ENCODE measurements around the gene VENTX. TPM values are rescaled to one million over a fixed set of nuclear protein-coding genes. Genes with fewer than 3 reads are reported as not detected.

The VENTX gene
- polyA plus RNA-seq, 3 donors, result 1.4 to 56.0 (median 1.6) TPM

- Histone ChIP-seq H3K4me3 (replicated peaks in 1 of 3; ENCODE audit: low read depth in 2 of 3, low read length in 3 of 3) (no peak overlapping the region), H4K20me1 (ENCODE audit: insufficient read depth, low read length) (no peaks in the 10 kb centered on the region), H3K79me2 (ENCODE audit: insufficient read depth, low read length) (no peaks in the 10 kb centered on the region), H3K9ac (ENCODE audit: insufficient read depth, low read length, poor library complexity, severe bottlenecking) (no peak overlapping the region), H3K4me1 (ENCODE audit: control insufficient read depth in 1 of 2, insufficient read depth in 2 of 2, low read length in 2 of 2) (no peaks in the 10 kb centered on the region), H3K27ac (ENCODE audit: low read depth in 1 of 2, low read length in 2 of 2) (no peak overlapping the region), H3K27me3 (ENCODE audit: control insufficient read depth in 2 of 2, insufficient read depth in 2 of 2, low read length in 2 of 2) (no peaks in the 10 kb centered on the region), H3K36me3 (replicated peaks in 1 of 2; ENCODE audit: control insufficient read depth in 1 of 2, insufficient read depth in 2 of 2, low read length in 2 of 2) (no peaks in the 10 kb centered on the region), H3K4me2 (replicated peaks; ENCODE audit: extremely low read depth, low read length, poor library complexity, severe bottlenecking) (no peak overlapping the region), H3K9me3 (replicated peaks in 1 of 2; ENCODE audit: control insufficient read depth in 1 of 2, insufficient read depth in 1 of 2, low read length in 2 of 2) (no peaks in the 10 kb centered on the region), H2AFZ (ENCODE audit: insufficient read depth, low read depth, low read length, poor library complexity, severe bottlenecking) (no peak overlapping the region)
- H3K27me3 Mint-ChIP-seq (ENCODE audit: low read depth in 3 of 3), result peaks cover 4 to 22% (median 11%) of the 10 kb centered on the region in 3 donors
- no peak overlapping the region for H3K4me3 Mint-ChIP-seq
- TF ChIP-seq CTCF (IDR thresholded peaks at IDR 0.05), result no peak
- no peaks in the 10 kb centered on the region for H3K36me3 Mint-ChIP-seq
- peak overlapping the region in 1 of 7 donors; percentile 57 for H3K27ac Mint-ChIP-seq
- peaks cover 0 to 12% (median 5%) of the 10 kb centered on the region in 7 donors for H3K9me3 Mint-ChIP-seq
- no peaks in the 10 kb centered on the region for H3K4me1 Mint-ChIP-seq
- DNase-seq, result no peak
- intact Hi-C loops (cut with micrococcal nuclease), result no loop called here
- 86% methylated on average over 23 of the region's 24 CpGs for WGBS (ENCODE audit: insufficient coverage)
Measured at GRCh38 chr10:133196221-133196915, 41.3 kb upstream of the VENTX start.

GRCh38 chr10:133196936-133197758 is 40.5 kb upstream of the VENTX start:
- no peak for DNase-seq
- Mint-ChIP-seq H3K36me3 (no peaks in the 10 kb centered on the region), H3K27ac (no peak overlapping the region), H3K4me3 (no peak overlapping the region), H3K9me3 (peaks cover 0 to 12% (median 3%) of the 10 kb centered on the region in 7 donors), H3K27me3 (ENCODE audit: low read depth in 3 of 3) (peaks cover 4 to 17% (median 11%) of the 10 kb centered on the region in 3 donors), H3K4me1 (no peaks in the 10 kb centered on the region)
- no peak overlapping the region for H3K4me3 ChIP-seq (replicated peaks in 1 of 3; ENCODE audit: low read depth in 2 of 3, low read length in 3 of 3)
- no peaks in the 10 kb centered on the region for H3K4me1 ChIP-seq (ENCODE audit: control insufficient read depth in 1 of 2, insufficient read depth in 2 of 2, low read length in 2 of 2)
- no peaks in the 10 kb centered on the region for H3K9me3 ChIP-seq (replicated peaks in 1 of 2; ENCODE audit: control insufficient read depth in 1 of 2, insufficient read depth in 1 of 2, low read length in 2 of 2)
- H4K20me1 ChIP-seq (ENCODE audit: insufficient read depth, low read length), result no peaks in the 10 kb centered on the region
- no peak for TF ChIP-seq CTCF (IDR thresholded peaks at IDR 0.05)
- no peaks in the 10 kb centered on the region for H3K27me3 ChIP-seq (ENCODE audit: control insufficient read depth in 2 of 2, insufficient read depth in 2 of 2, low read length in 2 of 2)
- intact Hi-C loops (cut with micrococcal nuclease), result no loop called here
- H3K4me2 ChIP-seq (replicated peaks; ENCODE audit: extremely low read depth, low read length, poor library complexity, severe bottlenecking), result no peak overlapping the region
- WGBS (ENCODE audit: insufficient coverage), result 90% methylated on average over 31 of the region's 40 CpGs
- no peaks in the 10 kb centered on the region for H3K36me3 ChIP-seq (replicated peaks in 1 of 2; ENCODE audit: control insufficient read depth in 1 of 2, insufficient read depth in 2 of 2, low read length in 2 of 2)
- no peaks in the 10 kb centered on the region for H3K79me2 ChIP-seq (ENCODE audit: insufficient read depth, low read length)
- no peak overlapping the region for H3K9ac ChIP-seq (ENCODE audit: insufficient read depth, low read length, poor library complexity, severe bottlenecking)
- H2AFZ ChIP-seq (ENCODE audit: insufficient read depth, low read depth, low read length, poor library complexity, severe bottlenecking), result no peak overlapping the region
- no peak overlapping the region for H3K27ac ChIP-seq (ENCODE audit: low read depth in 1 of 2, low read length in 2 of 2)
